BJ (cell line): ENCODE data around the gene PRXL2C. TPM values are rescaled to one million over a fixed set of nuclear protein-coding genes. Genes with fewer than 3 reads are reported as not detected.

ENCODE experiments used
- CTCF ChIA-PET: fragments of 350-600 bp; formaldehyde crosslinking; extraction: SDS; loops from one replicate; lab custom pipeline; 2021; ENCODE audit warnings: antibody characterized with exemption, inconsistent platforms; lab: Yijun Ruan, JAX
- POLR2A ChIA-PET: fragments of 300-600 bp; sonication (Branson Sonifier 250); formaldehyde crosslinking; extraction: SDS; loops from one replicate; lab custom pipeline; 2021; ENCODE audit warnings: antibody characterized with exemption; lab: Charles Lee
- DNase-seq: peaks from one replicate; pipeline ENCODE4 v3.0.0-alpha.2; 2011; ENCODE audit warnings: low read depth
- H3K27me3 ChIP-seq: 2 replicates; pipeline ENCODE4 v1.6.0; 2011; ENCODE audit warnings: low read length; ENCODE audit not compliant: control insufficient read depth, insufficient read depth
- H3K36me3 ChIP-seq: 2 replicates; pipeline ENCODE4 v1.5.1; 2011; ENCODE audit warnings: low read length; ENCODE audit not compliant: control insufficient read depth, insufficient read depth
- H3K4me3 ChIP-seq: 2 replicates; pipeline ENCODE4 v1.5.1; 2011; ENCODE audit warnings: low read depth, mild to moderate bottlenecking, control low read depth, low read length
- CTCF ChIP-seq: IDR thresholded peaks from 2 replicates; pipeline ENCODE4 v1.5.1; 2011; ENCODE audit warnings: low read depth, mild to moderate bottlenecking, control low read depth, inconsistent platforms, low read length, moderate library complexity; ENCODE audit not compliant: insufficient read depth
- polyA plus RNA-seq: library from polyadenylated mRNA; depleted of rRNA; stranded (reverse); fragments of >200 nt; gene quantifications from 2 replicates; pipeline ENCODE4 v1.2.3, GENCODE V29; 2011

PRXL2C gene
- polyA plus RNA-seq, 1 experiment: 10.6 TPM

DNA sequence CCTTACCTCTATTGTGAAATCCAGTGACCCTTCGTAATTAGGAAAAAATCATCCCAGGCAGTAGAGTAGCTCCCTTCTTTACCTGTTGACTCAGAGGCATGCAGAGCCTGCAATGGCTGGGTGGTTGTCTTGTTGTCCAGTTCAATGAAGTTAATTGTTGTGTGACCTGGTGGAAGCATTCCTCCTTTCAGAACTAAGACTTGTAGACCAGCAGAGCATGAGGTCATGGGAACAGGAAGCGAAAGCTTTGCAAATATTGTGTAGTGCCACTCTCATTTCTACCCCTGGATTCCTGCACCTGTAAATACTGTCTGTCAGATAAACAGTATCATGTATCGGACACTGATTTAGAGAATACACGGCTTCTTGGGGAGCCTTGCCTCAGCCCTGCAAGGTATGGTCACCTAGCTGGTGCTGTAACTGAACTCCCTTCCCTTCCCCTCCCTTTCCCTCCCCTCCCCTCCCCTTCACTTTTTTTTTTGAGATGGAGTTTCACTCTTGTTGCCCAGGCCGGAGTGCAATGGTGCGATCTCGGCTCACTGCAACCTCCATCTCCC is 5.7 kb upstream of the PRXL2C start:
- TF ChIP-seq CTCF: no peak
- Histone ChIP-seq H3K27me3 (no peaks in the 10 kb centered on the region), H3K36me3 (no peaks in the 10 kb centered on the region), H3K4me3 (no peak overlapping the region)
- no peak for DNase-seq
- POLR2A ChIA-PET: no interaction called here
- CTCF ChIA-PET: no interaction called here

DNA sequence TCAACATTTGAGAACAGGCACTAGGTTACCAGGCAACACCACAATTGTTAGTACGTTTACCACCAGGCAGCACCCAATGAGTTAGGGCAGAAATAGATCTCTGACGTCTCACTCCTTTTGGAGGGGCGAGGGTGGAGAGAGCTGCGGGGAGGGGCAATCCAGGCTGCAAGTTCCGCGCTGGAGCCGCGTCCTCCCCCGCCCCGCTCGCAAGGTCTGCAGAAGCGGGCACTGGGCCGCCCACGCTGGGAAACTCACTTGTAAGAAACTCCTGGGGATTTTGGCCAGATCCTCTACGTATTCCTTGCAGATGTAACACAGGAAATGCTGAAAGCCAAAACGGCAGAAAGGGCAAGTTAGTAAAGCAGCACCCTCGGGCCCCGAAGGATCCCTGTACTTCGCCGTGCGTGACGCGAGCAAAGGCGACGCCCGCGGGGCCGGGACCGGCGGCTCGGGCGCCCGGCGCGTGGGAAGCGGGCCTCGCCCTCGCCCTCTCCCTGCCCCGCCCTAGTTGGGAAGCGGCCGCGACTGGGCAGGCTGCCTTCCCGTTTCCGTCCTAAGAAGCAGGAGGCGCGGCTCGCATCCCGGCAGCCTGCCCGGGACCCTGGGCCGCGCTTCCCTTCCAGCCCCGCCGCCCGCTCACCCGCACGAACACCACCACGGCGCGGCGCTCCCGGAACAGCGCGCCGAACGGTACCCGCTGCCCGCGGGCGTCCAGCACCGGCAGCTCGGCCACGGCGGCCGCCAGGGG is 493 bp downstream of the PRXL2C start:
- peaks cover 5% of the 10 kb centered on the region for H3K36me3 ChIP-seq
- H3K27me3 ChIP-seq: no peaks in the 10 kb centered on the region
- ChIA-PET POLR2A (interaction anchor here (0.6 kb wide), 1 partner anchor 1242 kb away, joined by 3 read pairs; no protein-coding TSS in a partner anchor), CTCF (interaction anchor here (1.0 to 2.6 kb wide), 4 partner anchors 10 to 327 kb away, joined by 3 to 10 read pairs (median 4); no protein-coding TSS in a partner anchor)
- DNase-seq: peak; percentile 50
- peak overlapping the region; percentile 72 for H3K4me3 ChIP-seq
- TF ChIP-seq CTCF: no peak

DNA sequence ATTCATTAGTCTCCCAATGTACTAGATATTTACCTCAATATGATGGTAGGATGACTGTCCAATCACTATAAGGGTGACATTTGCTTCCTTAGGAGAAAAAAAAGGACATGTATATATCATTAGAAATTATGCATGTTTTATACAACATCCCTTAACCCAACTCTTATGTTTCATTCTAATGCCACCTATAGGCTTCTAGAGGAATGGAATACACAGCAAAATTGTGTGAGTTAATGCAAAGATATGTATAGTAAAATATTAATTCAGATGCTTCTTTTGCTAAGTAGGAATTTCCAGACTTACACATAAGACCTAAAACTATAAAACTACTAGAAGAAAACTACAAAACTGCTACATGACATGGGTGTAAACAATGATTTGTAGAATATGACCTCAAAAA is 3.5 kb downstream of the PRXL2C start:
- no peak for DNase-seq
- H3K4me3 ChIP-seq: no peak overlapping the region
- peak; percentile 46; the same call in 1 of the 2 replicates for TF ChIP-seq CTCF
- H3K36me3 ChIP-seq: peaks cover 5% of the 10 kb centered on the region
- H3K27me3 ChIP-seq: no peaks in the 10 kb centered on the region
- ChIA-PET POLR2A (no interaction called here), CTCF (interaction anchor here (0.8 to 1.3 kb wide), 4 partner anchors 44 to 324 kb away, joined by 3 read pairs; no protein-coding TSS in a partner anchor)

DNA sequence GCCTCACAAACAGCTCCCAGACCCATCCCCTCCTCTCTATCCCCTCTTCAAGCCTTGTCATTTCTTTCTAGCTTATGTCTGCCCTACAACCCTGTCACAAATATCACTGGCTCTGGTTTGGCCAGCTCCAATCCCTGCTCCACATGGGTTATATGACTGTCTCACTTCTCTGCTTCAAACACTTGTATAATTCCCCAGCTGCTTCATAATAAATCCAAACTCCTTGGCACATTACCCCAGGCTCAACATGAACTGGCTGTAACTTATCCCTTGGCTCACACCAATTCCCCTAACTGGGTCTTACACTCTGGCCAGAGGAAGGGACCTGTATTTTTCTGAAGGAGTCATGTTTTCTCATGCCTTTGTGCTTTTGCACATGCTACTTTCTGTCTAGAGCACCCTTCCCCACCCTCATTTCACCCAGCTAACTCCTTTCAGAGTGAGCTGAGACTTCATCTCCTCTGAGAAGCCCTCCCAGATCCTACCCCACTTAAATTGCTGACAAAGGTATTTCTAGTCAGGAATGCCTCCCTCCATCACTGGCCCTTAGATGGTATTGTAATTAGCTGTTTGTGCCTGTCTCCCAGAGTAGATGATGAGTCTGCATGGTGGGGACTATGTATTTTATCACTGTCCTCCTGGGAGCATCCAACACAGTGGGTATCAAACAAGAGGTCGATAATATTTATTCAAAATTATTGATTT is 5.3 kb downstream of the PRXL2C start:
- peaks cover 5% of the 10 kb centered on the region for H3K36me3 ChIP-seq
- no peaks in the 10 kb centered on the region for H3K27me3 ChIP-seq
- no peak for TF ChIP-seq CTCF
- no peak overlapping the region for H3K4me3 ChIP-seq
- CTCF ChIA-PET: interaction anchor here (0.6 to 2.4 kb wide), 5 partner anchors 135 to 333 kb away, joined by 3 to 10 read pairs (median 4); no protein-coding TSS in a partner anchor
- no peak for DNase-seq
- POLR2A ChIA-PET: no interaction called here
